HL-60 (cell line): ENCODE measurements around the gene NFIA.

Source experiments
- GABPA ChIP-seq: IDR thresholded peaks from 2 replicates; pipeline ENCODE4 v1.6.1; 2012; ENCODE audit warnings: low read depth
- POLR2AphosphoS5 ChIP-seq: IDR thresholded peaks from 2 replicates; pipeline ENCODE4 v1.6.1; 2012; ENCODE audit warnings: low read depth
- SPI1 ChIP-seq: IDR thresholded peaks from 2 replicates; pipeline ENCODE4 v1.6.1; 2012; ENCODE audit warnings: low read depth, mild to moderate bottlenecking, borderline replicate concordance
- TF ChIP-seq, protein P1 (sequence below): IDR thresholded peaks from one replicate; pipeline ENCODE4 v1.5.1; 2011; ENCODE audit warnings: low read length, control low read depth, inconsistent platforms; ENCODE audit not compliant: insufficient read depth

DNA sequence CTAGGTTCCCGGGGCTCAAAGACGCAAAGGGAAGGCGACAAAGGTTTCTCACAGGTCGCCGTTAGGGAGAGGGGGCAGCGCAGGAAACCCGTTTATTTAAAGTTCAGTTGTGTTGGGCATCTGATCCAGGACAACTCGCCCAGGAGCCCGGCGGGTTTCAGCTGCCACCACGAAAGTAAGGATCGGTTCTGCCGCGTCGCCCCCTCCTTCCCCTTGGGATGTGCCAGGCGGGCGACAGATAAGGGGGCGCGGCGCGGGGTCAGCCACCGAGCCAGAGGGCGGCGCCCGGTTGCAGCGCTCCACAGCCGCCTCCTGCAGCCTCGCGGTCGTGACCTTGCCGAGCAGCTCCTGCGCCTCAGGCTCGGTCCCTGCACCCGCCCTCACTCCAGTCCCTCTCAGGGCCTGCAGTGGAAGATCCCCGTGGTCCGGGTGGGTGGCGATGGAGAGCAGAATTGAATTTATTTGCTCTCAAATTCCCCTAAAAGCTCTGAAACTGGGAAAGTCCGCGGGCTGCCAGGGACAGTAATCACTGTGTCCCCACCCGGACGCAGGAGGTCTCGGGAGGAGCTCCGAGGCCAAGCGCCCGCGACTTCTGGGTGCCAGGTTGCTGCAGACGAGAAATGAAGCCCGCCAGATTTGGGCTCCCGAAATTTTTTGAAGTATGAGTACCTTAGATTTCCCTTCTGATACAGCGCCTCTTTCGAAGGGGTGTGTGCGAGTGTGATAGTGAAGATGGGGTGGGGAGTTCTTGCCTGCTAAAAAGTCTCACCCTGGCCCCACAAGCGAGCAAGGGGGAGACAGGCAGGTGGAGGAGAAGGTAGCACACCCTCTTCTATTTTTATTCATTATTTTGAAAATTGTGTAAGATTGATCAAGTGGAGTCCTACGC lies 28.4 kb upstream of the NFIA start:
- TF ChIP-seq, protein P1, sequence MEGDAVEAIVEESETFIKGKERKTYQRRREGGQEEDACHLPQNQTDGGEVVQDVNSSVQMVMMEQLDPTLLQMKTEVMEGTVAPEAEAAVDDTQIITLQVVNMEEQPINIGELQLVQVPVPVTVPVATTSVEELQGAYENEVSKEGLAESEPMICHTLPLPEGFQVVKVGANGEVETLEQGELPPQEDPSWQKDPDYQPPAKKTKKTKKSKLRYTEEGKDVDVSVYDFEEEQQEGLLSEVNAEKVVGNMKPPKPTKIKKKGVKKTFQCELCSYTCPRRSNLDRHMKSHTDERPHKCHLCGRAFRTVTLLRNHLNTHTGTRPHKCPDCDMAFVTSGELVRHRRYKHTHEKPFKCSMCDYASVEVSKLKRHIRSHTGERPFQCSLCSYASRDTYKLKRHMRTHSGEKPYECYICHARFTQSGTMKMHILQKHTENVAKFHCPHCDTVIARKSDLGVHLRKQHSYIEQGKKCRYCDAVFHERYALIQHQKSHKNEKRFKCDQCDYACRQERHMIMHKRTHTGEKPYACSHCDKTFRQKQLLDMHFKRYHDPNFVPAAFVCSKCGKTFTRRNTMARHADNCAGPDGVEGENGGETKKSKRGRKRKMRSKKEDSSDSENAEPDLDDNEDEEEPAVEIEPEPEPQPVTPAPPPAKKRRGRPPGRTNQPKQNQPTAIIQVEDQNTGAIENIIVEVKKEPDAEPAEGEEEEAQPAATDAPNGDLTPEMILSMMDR: no peak
- TF ChIP-seq SPI1 (no peak), POLR2AphosphoS5 (no peak), GABPA (no peak)
